Transverse colon (tissue), 1 donor: Measurements from ENCODE around the gene FAM229B.
"Not testable (repeated sequence)": the region's sequence is repeated elsewhere in the genome, so short reads cannot be mapped to it uniquely, and the experiment has no call there.

Experiments used
- EP300 ChIP-seq: sonication (generic); formaldehyde crosslinking; IDR thresholded peaks from one replicate; pipeline ENCODE4 v1.6.1; 2017; ENCODE audit warnings: antibody characterized with exemption, low read depth
- POLR2A ChIP-seq: fragments of 450-650 bp; IDR thresholded peaks from one replicate; pipeline ENCODE4 v1.6.1; 2016; ENCODE audit warnings: antibody characterized with exemption, mild to moderate bottlenecking, moderate library complexity

DNA sequence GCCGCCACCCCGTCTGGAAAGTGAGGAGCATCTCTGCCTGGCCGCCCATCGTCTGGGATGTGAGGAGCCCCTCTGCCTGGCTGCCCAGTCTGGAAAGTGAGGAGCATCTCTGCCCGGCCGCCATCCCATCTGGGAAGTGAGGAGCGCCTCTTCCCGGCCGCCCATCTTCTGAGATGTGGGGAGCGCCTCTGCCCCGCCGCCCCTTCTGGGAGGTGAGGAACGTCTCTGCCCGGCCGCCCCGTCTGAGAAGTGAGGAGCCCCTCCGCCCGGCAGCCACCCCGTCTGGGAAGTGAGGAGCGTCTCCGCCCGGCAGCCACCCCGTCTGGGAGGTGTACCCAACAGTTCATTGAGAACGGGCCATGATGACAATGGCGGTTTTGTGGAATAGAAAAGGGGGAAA is 39.9 kb upstream of the FAM229B start:
- TF ChIP-seq POLR2A, EP300: not testable (repeated sequence)
